ENCODE measurements around the gene NUDT6.
"Not testable (repeated sequence)": the region's sequence is repeated elsewhere in the genome, so short reads cannot be mapped to it uniquely, and the experiment has no call there.

Gene NUDT6

GRCh38 chr4:122879001-122879400 is 43.4 kb downstream of the NUDT6 start:
- H3K4me3 ChIP-seq (ENCODE audit: insufficient read depth, low read depth, low read length): no peak overlapping the region
- no peak overlapping the region for H3K27ac ChIP-seq (ENCODE audit: insufficient read depth, low read depth, low read length, poor library complexity, severe bottlenecking)
- H3K9me3 ChIP-seq (ENCODE audit: control insufficient read depth, low read length): no peaks in the 10 kb centered on the region
- peaks cover 43% of the 10 kb centered on the region for H3K36me3 ChIP-seq (ENCODE audit: control insufficient read depth, insufficient read depth, low read length)
- no peaks in the 10 kb centered on the region for H3K27me3 ChIP-seq (ENCODE audit: control insufficient read depth, insufficient read depth, low read length, poor library complexity, severe bottlenecking)
- H3K4me1 ChIP-seq (ENCODE audit: control insufficient read depth, insufficient read depth, low read length): no peaks in the 10 kb centered on the region

DNA sequence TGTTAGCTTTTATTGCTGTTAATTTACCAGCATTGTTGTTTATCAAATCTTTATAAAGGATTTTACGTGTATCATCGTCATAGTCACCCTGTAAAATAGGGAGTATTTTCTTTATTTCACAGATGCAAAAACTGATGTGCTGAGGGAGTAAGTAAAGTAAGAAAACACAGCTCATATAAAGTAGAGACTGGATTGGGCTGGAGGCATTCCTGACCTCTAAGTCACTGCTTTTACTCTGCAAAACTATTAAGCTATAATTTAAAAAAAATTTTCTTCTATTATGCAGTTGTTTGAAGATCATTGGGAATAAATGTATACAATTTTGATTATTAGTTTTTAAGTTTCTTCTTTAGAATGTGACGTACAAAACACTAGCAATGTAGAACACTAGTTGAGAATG is 45.9 kb downstream of the NUDT6 start:
- Histone ChIP-seq H3K9me3 (ENCODE audit: control insufficient read depth, low read length) (no peaks in the 10 kb centered on the region), H3K4me3 (ENCODE audit: insufficient read depth, low read depth, low read length) (no peak overlapping the region), H3K27ac (ENCODE audit: insufficient read depth, low read depth, low read length, poor library complexity, severe bottlenecking) (no peak overlapping the region), H3K36me3 (ENCODE audit: control insufficient read depth, insufficient read depth, low read length) (peaks cover 43% of the 10 kb centered on the region), H3K4me1 (ENCODE audit: control insufficient read depth, insufficient read depth, low read length) (no peaks in the 10 kb centered on the region), H3K27me3 (ENCODE audit: control insufficient read depth, insufficient read depth, low read length, poor library complexity, severe bottlenecking) (no peaks in the 10 kb centered on the region)
- WGBS, 2 experiments: 85 to 98% methylated on average over 3 of the region's 3 CpGs

- no peak overlapping the region for H3K4me3 ChIP-seq (ENCODE audit: insufficient read depth, low read depth, low read length)
- H3K27me3 ChIP-seq (ENCODE audit: control insufficient read depth, insufficient read depth, low read length, poor library complexity, severe bottlenecking): no peaks in the 10 kb centered on the region
- peaks cover 41% of the 10 kb centered on the region for H3K36me3 ChIP-seq (ENCODE audit: control insufficient read depth, insufficient read depth, low read length)
- no peak overlapping the region for H3K27ac ChIP-seq (ENCODE audit: insufficient read depth, low read depth, low read length, poor library complexity, severe bottlenecking)
- H3K9me3 ChIP-seq (ENCODE audit: control insufficient read depth, low read length): no peaks in the 10 kb centered on the region
- H3K4me1 ChIP-seq (ENCODE audit: control insufficient read depth, insufficient read depth, low read length): no peaks in the 10 kb centered on the region
- 90 to 91% methylated on average over 5 of the region's 5 CpGs for WGBS, 2 experiments
Measured at GRCh38 chr4:122875949-122876348, 46.4 kb downstream of the NUDT6 start.

DNA sequence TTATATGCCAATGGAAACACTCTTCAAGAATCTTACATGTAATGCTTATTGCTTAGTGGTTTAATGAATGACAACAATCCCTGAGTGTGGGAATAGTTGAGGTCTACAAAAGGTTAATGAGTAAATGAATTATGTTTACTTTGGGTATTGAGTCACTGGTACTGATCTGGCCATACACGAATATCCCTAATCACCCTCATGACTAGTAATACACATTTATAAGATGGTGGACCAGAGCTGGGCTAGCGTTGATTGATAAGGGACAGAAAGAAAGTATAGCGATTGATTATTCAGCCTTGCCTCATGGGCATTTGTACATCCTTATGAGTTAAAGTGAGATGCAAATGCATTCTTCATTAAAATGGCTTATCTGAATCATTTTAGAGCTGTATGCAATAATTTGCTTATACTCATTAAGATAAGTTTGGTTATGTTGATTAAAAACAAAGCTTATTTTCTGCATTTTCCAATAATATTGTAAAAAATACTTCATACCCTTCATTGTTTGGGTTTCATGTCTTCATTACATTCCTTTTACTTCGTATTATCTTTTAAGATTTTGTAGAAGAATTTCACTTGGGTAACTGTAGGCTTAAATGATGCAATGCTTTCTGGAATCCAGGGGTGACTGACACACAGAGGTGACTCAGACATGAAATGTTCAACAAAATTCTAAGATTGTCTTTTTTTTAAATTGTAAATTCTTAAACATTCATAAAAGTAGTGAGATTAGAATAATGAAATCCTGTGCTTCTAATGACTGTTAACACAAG is 48.4 kb downstream of the NUDT6 start:
- Histone ChIP-seq H3K4me3 (ENCODE audit: insufficient read depth, low read depth, low read length) (no peak overlapping the region), H3K36me3 (ENCODE audit: control insufficient read depth, insufficient read depth, low read length) (peaks cover 24% of the 10 kb centered on the region), H3K27ac (ENCODE audit: insufficient read depth, low read depth, low read length, poor library complexity, severe bottlenecking) (no peak overlapping the region), H3K9me3 (ENCODE audit: control insufficient read depth, low read length) (no peaks in the 10 kb centered on the region), H3K4me1 (ENCODE audit: control insufficient read depth, insufficient read depth, low read length) (no peaks in the 10 kb centered on the region), H3K27me3 (ENCODE audit: control insufficient read depth, insufficient read depth, low read length, poor library complexity, severe bottlenecking) (no peaks in the 10 kb centered on the region)
- WGBS, 2 experiments: 90 to 93% methylated on average over 3 of the region's 4 CpGs

DNA sequence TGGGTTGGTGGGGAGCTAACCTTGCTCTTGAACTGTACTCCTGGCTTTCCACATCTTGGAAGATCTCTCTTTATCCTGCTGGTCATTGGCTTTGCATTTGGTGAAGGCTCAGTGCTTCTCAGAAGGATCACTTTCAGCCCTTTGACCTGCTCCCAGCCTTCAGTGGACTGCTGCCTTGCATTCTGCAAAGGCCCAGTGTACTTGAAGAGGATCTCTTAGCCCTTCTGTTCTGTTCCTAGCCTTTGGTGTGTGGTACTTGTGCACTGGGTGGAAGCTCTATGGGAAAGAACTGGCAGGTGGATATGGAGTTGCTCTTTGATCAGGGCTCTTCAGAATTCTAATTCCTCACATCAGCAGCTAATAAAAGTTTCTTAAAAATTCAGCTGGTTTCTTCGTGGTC is 49.3 kb downstream of the NUDT6 start:
- Histone ChIP-seq H3K9me3 (ENCODE audit: control insufficient read depth, low read length) (no peaks in the 10 kb centered on the region), H3K36me3 (ENCODE audit: control insufficient read depth, insufficient read depth, low read length) (peaks cover 17% of the 10 kb centered on the region), H3K27me3 (ENCODE audit: control insufficient read depth, insufficient read depth, low read length, poor library complexity, severe bottlenecking) (no peaks in the 10 kb centered on the region), H3K27ac (ENCODE audit: insufficient read depth, low read depth, low read length, poor library complexity, severe bottlenecking) (no peak overlapping the region), H3K4me3 (ENCODE audit: insufficient read depth, low read depth, low read length) (no peak overlapping the region), H3K4me1 (ENCODE audit: control insufficient read depth, insufficient read depth, low read length) (no peaks in the 10 kb centered on the region)
- WGBS, 2 experiments: 88 to 100% methylated on average over 1 of the region's 1 CpG

DNA sequence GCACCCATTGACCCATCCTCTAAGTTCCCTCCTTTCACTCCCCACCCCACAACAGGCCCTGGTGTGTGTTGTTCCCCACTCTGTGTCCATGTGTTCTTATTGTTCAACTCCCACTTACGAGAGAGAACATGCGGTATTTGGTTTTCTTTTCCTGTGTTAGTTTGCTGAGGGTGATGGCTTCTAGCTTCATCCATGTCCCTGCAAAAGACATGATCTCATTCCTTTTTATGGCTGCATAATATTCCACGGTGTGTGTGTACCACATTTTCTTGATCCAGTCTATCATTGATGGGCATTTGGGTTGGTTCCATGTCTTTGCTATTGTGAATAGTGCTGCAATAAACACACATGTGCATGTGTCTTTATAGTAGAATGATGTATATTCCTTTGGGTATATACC is 54.2 kb downstream of the NUDT6 start:
- H3K4me1 ChIP-seq (ENCODE audit: control insufficient read depth, insufficient read depth, low read length); H3K36me3 ChIP-seq (ENCODE audit: control insufficient read depth, insufficient read depth, low read length); H3K4me3 ChIP-seq (ENCODE audit: insufficient read depth, low read depth, low read length); H3K27me3 ChIP-seq (ENCODE audit: control insufficient read depth, insufficient read depth, low read length, poor library complexity, severe bottlenecking); H3K9me3 ChIP-seq (ENCODE audit: control insufficient read depth, low read length); H3K27ac ChIP-seq (ENCODE audit: insufficient read depth, low read depth, low read length, poor library complexity, severe bottlenecking): not testable (repeated sequence)
- WGBS, 2 experiments: 88 to 99% methylated on average over 3 of the region's 3 CpGs

DNA sequence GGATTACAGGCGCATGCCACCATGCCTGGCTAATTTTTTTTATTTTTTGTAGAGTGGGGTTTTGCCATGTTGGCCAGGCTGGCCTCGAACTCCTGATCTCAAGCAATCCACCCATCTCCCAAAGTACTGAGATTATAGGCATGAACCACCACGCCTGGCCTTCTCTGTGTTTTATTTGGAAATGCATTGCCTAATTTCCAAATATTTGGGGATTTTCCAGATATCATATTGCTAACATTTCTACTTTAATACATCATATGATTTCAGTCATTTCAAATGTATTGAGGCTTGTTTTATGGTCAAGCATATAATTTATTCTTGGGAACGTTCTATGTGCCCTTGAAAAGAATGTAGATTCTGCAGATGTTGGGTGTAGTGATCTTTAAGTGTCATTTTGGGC is 57.0 kb downstream of the NUDT6 start:
- 87 to 91% methylated on average over 4 of the region's 4 CpGs for whole genome bisulfite sequencing, 2 experiments

GRCh38 chr4:122863639-122864038 is 58.8 kb downstream of the NUDT6 start:
- no peak overlapping the region for H3K27ac ChIP-seq (ENCODE audit: insufficient read depth, low read depth, low read length, poor library complexity, severe bottlenecking)
- H3K4me1 ChIP-seq (ENCODE audit: control insufficient read depth, insufficient read depth, low read length): peaks cover 5% of the 10 kb centered on the region
- 91 to 94% methylated on average over 1 of the region's 1 CpG for WGBS, 2 experiments
- no peaks in the 10 kb centered on the region for H3K36me3 ChIP-seq (ENCODE audit: control insufficient read depth, insufficient read depth, low read length)
- H3K27me3 ChIP-seq (ENCODE audit: control insufficient read depth, insufficient read depth, low read length, poor library complexity, severe bottlenecking): no peaks in the 10 kb centered on the region
- no peak overlapping the region for H3K4me3 ChIP-seq (ENCODE audit: insufficient read depth, low read depth, low read length)
- no peaks in the 10 kb centered on the region for H3K9me3 ChIP-seq (ENCODE audit: control insufficient read depth, low read length)

More for the DNA sequence above, 57.0 kb downstream of the NUDT6 start:
- no peaks in the 10 kb centered on the region for H3K36me3 ChIP-seq (ENCODE audit: control insufficient read depth, insufficient read depth, low read length)
- no peaks in the 10 kb centered on the region for H3K27me3 ChIP-seq (ENCODE audit: control insufficient read depth, insufficient read depth, low read length, poor library complexity, severe bottlenecking)
- H3K4me3 ChIP-seq (ENCODE audit: insufficient read depth, low read depth, low read length): no peak overlapping the region
- H3K4me1 ChIP-seq (ENCODE audit: control insufficient read depth, insufficient read depth, low read length): peaks cover 5% of the 10 kb centered on the region
- H3K27ac ChIP-seq (ENCODE audit: insufficient read depth, low read depth, low read length, poor library complexity, severe bottlenecking): no peak overlapping the region
- no peaks in the 10 kb centered on the region for H3K9me3 ChIP-seq (ENCODE audit: control insufficient read depth, low read length)

DNA sequence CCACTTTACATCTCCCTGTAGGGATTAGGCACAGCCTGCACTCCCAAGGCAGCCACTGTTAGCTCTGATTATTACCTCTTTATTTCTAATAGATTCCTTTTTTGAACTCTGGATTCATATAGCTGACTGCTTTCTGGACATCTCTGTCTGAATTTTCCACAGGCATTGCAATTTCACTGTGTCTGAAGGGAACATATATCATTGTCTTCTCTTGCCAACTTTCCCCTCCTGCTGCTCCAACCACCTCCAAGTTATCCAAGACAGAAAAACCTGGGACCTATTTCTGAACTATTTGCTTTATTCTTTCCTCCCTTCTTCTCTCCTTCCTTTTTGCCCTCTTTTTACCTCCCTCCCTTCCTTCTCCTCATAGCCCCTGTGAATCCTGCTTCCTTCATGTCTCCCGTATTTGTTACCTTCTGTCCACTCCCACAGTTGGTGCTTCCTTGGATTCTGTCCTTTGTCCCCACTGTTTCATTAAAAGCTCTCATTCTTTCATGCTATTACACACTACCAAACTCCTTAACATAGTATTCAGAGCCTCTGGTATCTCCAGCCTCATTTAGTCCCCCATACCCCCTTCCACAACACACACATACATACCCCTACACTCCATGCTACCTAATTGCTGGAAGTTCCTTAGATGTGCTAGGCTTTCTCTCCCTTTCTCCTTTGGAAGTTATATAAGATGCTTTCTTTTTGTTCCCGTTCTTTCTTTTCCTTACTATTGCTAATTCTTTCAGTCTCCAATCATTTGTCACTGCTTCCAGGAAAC is 61.0 kb downstream of the NUDT6 start:
- H3K4me3 ChIP-seq (ENCODE audit: insufficient read depth, low read depth, low read length): no peak overlapping the region
- no peaks in the 10 kb centered on the region for H3K9me3 ChIP-seq (ENCODE audit: control insufficient read depth, low read length)
- no peak overlapping the region for H3K27ac ChIP-seq (ENCODE audit: insufficient read depth, low read depth, low read length, poor library complexity, severe bottlenecking)
- no peaks in the 10 kb centered on the region for H3K36me3 ChIP-seq (ENCODE audit: control insufficient read depth, insufficient read depth, low read length)
- H3K4me1 ChIP-seq (ENCODE audit: control insufficient read depth, insufficient read depth, low read length): peaks cover 5% of the 10 kb centered on the region
- WGBS, 2 experiments: 88 to 95% methylated on average over 2 of the region's 2 CpGs
- no peaks in the 10 kb centered on the region for H3K27me3 ChIP-seq (ENCODE audit: control insufficient read depth, insufficient read depth, low read length, poor library complexity, severe bottlenecking)

DNA sequence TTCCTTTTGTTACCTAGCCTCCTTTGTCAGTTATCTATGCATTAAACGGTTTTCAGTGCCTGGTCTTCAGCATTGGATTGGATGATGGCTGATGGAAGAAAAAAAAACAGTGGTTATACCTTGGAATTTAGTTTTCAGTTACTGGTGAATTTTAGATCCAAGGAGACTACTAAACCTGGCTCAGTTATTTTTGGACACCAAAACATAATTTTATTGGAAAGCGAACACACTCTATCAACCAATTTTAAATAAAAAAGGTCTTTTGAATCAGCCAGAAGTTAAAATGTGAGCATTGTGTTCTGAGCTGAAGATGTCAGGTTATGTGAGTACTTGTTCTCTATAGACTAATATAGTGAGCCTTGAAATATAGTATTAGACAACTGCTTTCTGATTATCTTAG is 63.7 kb downstream of the NUDT6 start:
- H3K4me1 ChIP-seq (ENCODE audit: control insufficient read depth, insufficient read depth, low read length): peaks cover 12% of the 10 kb centered on the region
- H3K27me3 ChIP-seq (ENCODE audit: control insufficient read depth, insufficient read depth, low read length, poor library complexity, severe bottlenecking): no peaks in the 10 kb centered on the region
- no peak overlapping the region for H3K27ac ChIP-seq (ENCODE audit: insufficient read depth, low read depth, low read length, poor library complexity, severe bottlenecking)
- 64 to 95% methylated on average over 1 to 2 of the region's 2 CpGs for WGBS, 2 experiments
- H3K36me3 ChIP-seq (ENCODE audit: control insufficient read depth, insufficient read depth, low read length): no peaks in the 10 kb centered on the region
- no peaks in the 10 kb centered on the region for H3K9me3 ChIP-seq (ENCODE audit: control insufficient read depth, low read length)
- H3K4me3 ChIP-seq (ENCODE audit: insufficient read depth, low read depth, low read length): no peak overlapping the region

Data from ectodermal cell (in vitro differentiated cells).